Activated gamma-delta T cell (primary cell): ENCODE data around the gene LRIG2.

Experiments
- DNase-seq: peaks from one replicate; lab custom pipeline; 2025; lab: John Stamatoyannopoulos, UW

LRIG2 gene

GRCh38 chr1:113168946-113169345 lies 95.9 kb downstream of the LRIG2 start:
- no peak for DNase-seq

DNA sequence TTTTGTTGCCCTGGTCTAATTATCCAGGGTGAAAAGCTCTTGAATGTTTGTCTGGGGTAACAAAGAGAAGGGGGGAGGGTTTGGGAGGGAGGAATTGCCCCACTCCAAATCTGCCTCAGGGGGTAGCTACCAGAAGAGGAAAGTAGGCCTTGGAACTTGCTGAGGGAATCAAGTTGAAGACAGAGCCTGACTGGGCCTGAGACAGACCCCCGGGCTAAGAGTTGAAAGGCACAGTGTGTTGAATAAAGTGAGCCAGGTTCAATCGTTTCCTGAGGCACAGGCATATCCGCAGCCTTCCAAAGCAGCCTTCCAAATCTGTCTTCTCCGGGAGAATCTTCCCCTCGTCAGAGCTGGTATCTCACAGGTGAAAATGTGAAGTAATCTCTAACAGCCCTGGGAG lies 96.6 kb downstream of the LRIG2 start:
- no peak for DNase-seq

DNA sequence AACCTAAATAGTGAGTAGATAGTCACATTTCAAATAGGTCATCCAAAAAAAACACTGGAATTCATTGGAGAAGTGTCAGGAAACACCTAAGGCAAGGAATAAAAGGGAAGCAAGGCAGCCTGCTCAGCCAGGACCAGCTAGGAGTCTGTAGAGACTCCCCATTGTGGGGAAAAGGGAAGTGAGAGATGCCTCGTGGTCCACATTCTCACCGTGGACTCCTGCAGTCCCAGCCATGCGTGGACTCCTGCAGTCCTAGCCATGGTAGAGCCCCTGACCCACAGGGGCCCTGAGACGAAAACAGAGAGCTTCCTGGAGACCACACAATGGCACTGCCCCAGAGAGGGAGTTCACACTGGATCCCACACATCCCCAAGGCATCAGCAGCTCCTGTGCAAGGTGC lies 97.5 kb downstream of the LRIG2 start:
- no peak for DNase-seq

DNA sequence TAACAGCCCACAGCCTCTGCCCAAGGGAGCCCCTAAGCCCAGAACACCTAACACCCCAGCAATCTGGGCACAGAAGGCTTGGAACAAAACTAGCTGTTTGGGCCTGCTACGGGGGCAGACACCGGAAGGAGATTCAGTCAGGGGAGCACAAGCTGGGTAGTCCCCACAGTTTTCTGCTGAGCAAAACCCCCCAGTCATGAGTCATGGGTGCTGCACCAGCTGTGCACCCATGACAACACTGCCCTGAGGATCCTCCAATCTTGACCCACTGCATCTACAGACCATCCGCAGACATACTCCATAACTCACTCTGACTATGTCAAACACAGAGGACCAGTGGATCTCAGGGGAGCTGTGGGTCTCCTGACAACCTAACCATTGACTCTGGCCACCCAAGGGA lies 105.1 kb downstream of the LRIG2 start:
- no peak for DNase-seq

GRCh38 chr1:113178522-113178921 lies 105.5 kb downstream of the LRIG2 start:
- no peak for DNase-seq
